BLaER1 (cell line): Measurements from ENCODE around the gene CENPU.
A peak's percentile ranks its signal among the peaks of the same experiment; 100 is the strongest.

Experiments
- H3K27ac ChIP-seq: shearing (Covaris generic); formaldehyde crosslinking; 2 replicates; pipeline ENCODE4 v1.8.1; 2022
- H3K27me3 ChIP-seq: shearing (Covaris generic); formaldehyde crosslinking; 2 replicates; pipeline ENCODE4 v1.8.1; 2022
- H3K36me3 ChIP-seq: shearing (Covaris generic); formaldehyde crosslinking; 2 replicates; pipeline ENCODE4 v1.8.1; 2022
- H3K4me1 ChIP-seq: shearing (Covaris generic); formaldehyde crosslinking; 2 replicates; pipeline ENCODE4 v1.8.1; 2022
- H3K4me2 ChIP-seq: shearing (Covaris generic); formaldehyde crosslinking; 2 replicates; pipeline ENCODE4 v1.8.1; 2022
- H3K4me3 ChIP-seq: shearing (Covaris generic); formaldehyde crosslinking; 2 replicates; pipeline ENCODE4 v1.8.1; 2022
- H3K9ac ChIP-seq: shearing (Covaris generic); formaldehyde crosslinking; 2 replicates; pipeline ENCODE4 v1.8.1; 2022
- H3K9me3 ChIP-seq: shearing (Covaris generic); formaldehyde crosslinking; 2 replicates; pipeline ENCODE4 v1.8.1; 2022
- H4K20me1 ChIP-seq: shearing (Covaris generic); formaldehyde crosslinking; 2 replicates; pipeline ENCODE4 v1.8.1; 2022
- Cebpa-rat ChIP-seq: shearing (Covaris generic); IDR thresholded peaks from 2 replicates; pipeline ENCODE4 v1.8.1; 2022

Gene CENPU

DNA sequence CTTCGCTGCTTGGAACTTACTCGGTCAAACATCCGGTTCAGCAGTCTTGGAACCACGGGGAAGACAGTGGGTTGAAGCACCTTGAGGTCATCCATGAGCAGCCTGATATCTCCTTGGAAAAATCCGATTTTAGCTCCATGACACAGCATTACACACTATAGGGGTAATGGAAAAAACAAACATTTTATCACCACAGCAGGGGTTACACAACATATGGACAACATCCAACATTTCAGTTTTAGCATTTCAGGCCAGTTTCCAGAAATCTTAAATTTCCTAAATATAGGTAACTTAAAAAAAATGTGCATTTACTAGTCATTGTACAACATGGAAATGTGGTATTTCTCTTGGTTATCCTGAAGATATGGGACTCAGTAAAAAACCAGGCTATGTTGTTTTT is 34.4 kb upstream of the CENPU start:
- Histone ChIP-seq H3K9me3 (no peaks in the 10 kb centered on the region), H3K36me3 (peaks cover 40% of the 10 kb centered on the region), H3K4me3 (no peak overlapping the region), H3K27me3 (no peaks in the 10 kb centered on the region), H3K4me2 (no peak overlapping the region), H3K4me1 (no peaks in the 10 kb centered on the region), H3K27ac (no peak overlapping the region), H3K9ac (no peak overlapping the region), H4K20me1 (no peaks in the 10 kb centered on the region)
- TF ChIP-seq Cebpa-rat, result no peak

DNA sequence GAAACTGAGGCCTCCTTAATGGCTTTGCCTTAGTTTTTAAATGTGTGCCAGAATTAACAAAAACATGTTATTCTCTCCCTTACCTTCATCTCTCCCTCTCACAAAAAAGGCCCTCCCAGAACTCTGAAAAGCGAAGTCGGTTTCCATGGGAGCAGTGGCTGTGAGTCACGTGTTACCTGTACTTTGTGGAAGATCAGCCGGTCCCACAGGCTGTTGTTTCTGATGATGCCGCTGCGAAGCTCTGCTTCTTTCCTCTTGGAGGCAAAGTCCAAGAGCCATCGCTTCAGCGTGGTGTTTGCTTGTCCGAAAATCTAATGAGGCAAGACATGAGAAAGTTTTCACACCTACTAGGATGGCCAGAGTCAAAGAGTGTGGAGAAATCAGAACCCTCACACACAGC is 32.5 kb upstream of the CENPU start:
- Histone ChIP-seq H3K4me2 (no peak overlapping the region), H3K4me3 (no peak overlapping the region), H3K27me3 (no peaks in the 10 kb centered on the region), H3K4me1 (peaks cover 13% of the 10 kb centered on the region), H3K9ac (no peak overlapping the region), H4K20me1 (no peaks in the 10 kb centered on the region), H3K9me3 (no peaks in the 10 kb centered on the region), H3K36me3 (peaks cover 47% of the 10 kb centered on the region), H3K27ac (no peak overlapping the region)
- TF ChIP-seq Cebpa-rat, result no peak

DNA sequence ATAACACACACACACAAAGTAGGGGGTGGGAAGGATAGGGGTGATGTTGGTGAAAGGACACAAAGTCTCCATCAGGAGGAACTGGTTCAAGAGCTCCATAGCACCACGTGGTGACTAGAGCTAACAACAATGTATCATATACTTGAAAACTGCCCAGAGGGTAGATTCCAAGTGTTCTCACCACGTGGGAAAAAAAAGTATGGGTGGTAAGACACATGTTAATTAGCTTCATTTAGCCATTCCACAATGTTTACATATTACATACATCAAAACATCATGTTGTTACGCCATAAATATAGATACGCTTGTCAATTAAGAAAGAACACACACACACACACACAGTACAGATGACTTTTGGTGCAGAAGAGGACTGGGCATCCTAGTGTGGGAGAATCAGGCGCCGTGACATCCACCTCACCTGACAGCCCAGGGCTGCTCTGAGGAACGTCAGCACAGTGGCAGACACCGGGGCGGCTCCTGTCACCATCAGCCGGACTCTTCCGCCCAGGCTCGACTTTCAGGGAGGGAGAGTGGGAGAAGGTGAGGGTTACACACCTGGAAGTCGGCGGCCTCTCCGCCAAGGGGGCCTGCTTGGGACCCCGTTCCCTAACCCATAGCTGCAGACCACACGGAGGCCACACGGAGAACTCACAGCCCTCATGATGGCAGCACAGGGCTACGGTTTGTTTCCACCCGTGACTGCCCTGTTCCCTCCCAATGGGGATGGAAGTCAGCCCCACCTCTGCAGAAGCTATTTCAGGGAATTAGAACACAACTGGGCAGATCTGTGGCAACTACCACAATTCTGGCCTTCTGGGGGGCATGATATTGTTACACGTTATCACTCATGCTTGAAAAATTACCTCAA is 31.8 kb upstream of the CENPU start:
- no peaks in the 10 kb centered on the region for H4K20me1 ChIP-seq

GRCh38 chr4:184764601-184765000 is 30.7 kb upstream of the CENPU start:
- Histone ChIP-seq H3K9me3 (peaks cover 3% of the 10 kb centered on the region; the same call in 1 of the 2 replicates), H3K36me3 (peaks cover 60% of the 10 kb centered on the region), H3K27me3 (no peaks in the 10 kb centered on the region), H3K4me3 (no peak overlapping the region), H3K27ac (no peak overlapping the region), H3K4me2 (no peak overlapping the region), H3K9ac (no peak overlapping the region), H4K20me1 (no peaks in the 10 kb centered on the region), H3K4me1 (peaks cover 13% of the 10 kb centered on the region)
- no peak for TF ChIP-seq Cebpa-rat

More for the DNA sequence above, 31.8 kb upstream of the CENPU start:
- TF ChIP-seq Cebpa-rat, result no peak
- H3K4me3 ChIP-seq, result no peak overlapping the region
- H3K27me3 ChIP-seq, result no peaks in the 10 kb centered on the region
- no peak overlapping the region for H3K4me2 ChIP-seq
- no peak overlapping the region for H3K27ac ChIP-seq
- H3K4me1 ChIP-seq, result peaks cover 13% of the 10 kb centered on the region
- H3K9me3 ChIP-seq, result no peaks in the 10 kb centered on the region
- peaks cover 52% of the 10 kb centered on the region for H3K36me3 ChIP-seq
- no peak overlapping the region for H3K9ac ChIP-seq

- Histone ChIP-seq H3K9ac (no peak overlapping the region), H3K9me3 (peaks cover 3% of the 10 kb centered on the region; the same call in 1 of the 2 replicates), H3K4me2 (no peak overlapping the region), H3K4me1 (peaks cover 13% of the 10 kb centered on the region), H3K36me3 (peaks cover 60% of the 10 kb centered on the region), H3K27ac (no peak overlapping the region; the same call in 1 of the 2 replicates), H3K4me3 (no peak overlapping the region), H4K20me1 (no peaks in the 10 kb centered on the region), H3K27me3 (no peaks in the 10 kb centered on the region)
- TF ChIP-seq Cebpa-rat, result no peak
Observed at GRCh38 chr4:184763150-184763780, 29.4 kb upstream of the CENPU start.

- no peak for TF ChIP-seq Cebpa-rat
- H3K9ac ChIP-seq, result no peak overlapping the region
- H3K36me3 ChIP-seq, result peaks cover 51% of the 10 kb centered on the region
- peak overlapping the region; percentile 50 for H3K4me2 ChIP-seq
- H4K20me1 ChIP-seq, result no peaks in the 10 kb centered on the region
- H3K27me3 ChIP-seq, result no peaks in the 10 kb centered on the region
- no peak overlapping the region for H3K4me3 ChIP-seq
- peaks cover 3% of the 10 kb centered on the region; the same call in 1 of the 2 replicates for H3K9me3 ChIP-seq
- H3K4me1 ChIP-seq, result peaks cover 13% of the 10 kb centered on the region
- peak overlapping the region; percentile 68 for H3K27ac ChIP-seq
Observed at GRCh38 chr4:184762100-184762499, 28.2 kb upstream of the CENPU start.

- Histone ChIP-seq H3K9me3 (peaks cover 3% of the 10 kb centered on the region; the same call in 1 of the 2 replicates), H3K27me3 (no peaks in the 10 kb centered on the region), H3K4me3 (no peak overlapping the region), H3K36me3 (peaks cover 40% of the 10 kb centered on the region), H3K4me1 (peaks cover 13% of the 10 kb centered on the region), H3K4me2 (no peak overlapping the region), H4K20me1 (no peaks in the 10 kb centered on the region), H3K9ac (no peak overlapping the region), H3K27ac (no peak overlapping the region)
- TF ChIP-seq Cebpa-rat, result no peak
Observed at GRCh38 chr4:184760681-184761080, 26.8 kb upstream of the CENPU start.

- H3K27ac ChIP-seq, result no peak overlapping the region
- H3K36me3 ChIP-seq, result peaks cover 23% of the 10 kb centered on the region
- H3K9ac ChIP-seq, result no peak overlapping the region
- H3K4me2 ChIP-seq, result no peak overlapping the region
- peaks cover 15% of the 10 kb centered on the region for H3K4me1 ChIP-seq
- no peaks in the 10 kb centered on the region for H4K20me1 ChIP-seq
- H3K27me3 ChIP-seq, result no peaks in the 10 kb centered on the region
- H3K4me3 ChIP-seq, result no peak overlapping the region
- H3K9me3 ChIP-seq, result peaks cover 3% of the 10 kb centered on the region; the same call in 1 of the 2 replicates
- TF ChIP-seq Cebpa-rat, result no peak
Observed at GRCh38 chr4:184757810-184758209, 23.9 kb upstream of the CENPU start.

DNA sequence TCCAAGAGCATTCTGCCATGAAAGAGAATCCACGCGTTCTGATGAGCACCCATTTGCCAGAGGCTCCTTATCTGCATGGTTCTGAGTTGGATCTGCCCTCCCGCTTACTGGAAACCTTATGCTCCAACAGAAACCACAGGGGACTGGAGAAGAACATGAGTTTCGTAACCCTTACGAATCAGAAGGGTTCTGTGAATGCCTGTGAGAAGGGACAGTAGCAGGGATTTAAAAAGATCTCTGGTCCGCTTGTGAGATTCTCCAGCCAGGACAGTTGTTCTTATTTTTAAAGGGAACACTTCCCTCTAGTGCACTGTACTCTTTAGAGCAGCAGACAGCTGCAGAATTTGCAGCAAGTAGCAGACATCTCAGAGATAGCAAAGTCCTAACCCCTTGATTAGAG is 22.5 kb upstream of the CENPU start:
- Histone ChIP-seq H3K27ac (no peak overlapping the region), H3K36me3 (peaks cover 17% of the 10 kb centered on the region), H3K4me2 (no peak overlapping the region), H3K4me1 (peaks cover 19% of the 10 kb centered on the region), H3K9ac (no peak overlapping the region), H3K9me3 (peaks cover 3% of the 10 kb centered on the region; the same call in 1 of the 2 replicates), H4K20me1 (no peaks in the 10 kb centered on the region), H3K4me3 (no peak overlapping the region), H3K27me3 (no peaks in the 10 kb centered on the region)
- no peak for TF ChIP-seq Cebpa-rat

DNA sequence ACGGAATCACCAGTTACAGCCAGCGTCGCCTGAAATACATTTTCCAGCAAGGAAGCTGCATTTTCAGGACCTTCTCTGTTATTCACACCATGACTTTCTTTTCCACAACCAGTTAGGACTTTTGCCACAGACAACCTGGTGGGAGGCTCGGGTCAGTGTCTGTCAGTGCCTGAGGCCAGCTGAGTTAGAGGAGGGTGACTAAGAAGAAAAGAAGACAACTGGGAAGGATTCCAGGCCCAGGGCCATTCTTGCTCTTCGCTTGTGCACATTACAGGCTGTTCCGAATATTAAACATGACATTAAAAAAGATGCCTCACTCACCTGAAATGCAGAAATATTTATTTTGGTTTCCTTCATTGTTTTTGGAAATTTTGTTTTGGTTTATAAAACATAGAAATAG is 21.4 kb upstream of the CENPU start:
- no peaks in the 10 kb centered on the region for H3K27me3 ChIP-seq
- H3K27ac ChIP-seq, result no peak overlapping the region
- H3K9me3 ChIP-seq, result peaks cover 3% of the 10 kb centered on the region; the same call in 1 of the 2 replicates
- no peak overlapping the region for H3K9ac ChIP-seq
- no peak for TF ChIP-seq Cebpa-rat
- H4K20me1 ChIP-seq, result no peaks in the 10 kb centered on the region
- H3K4me1 ChIP-seq, result peaks cover 22% of the 10 kb centered on the region
- H3K4me3 ChIP-seq, result no peak overlapping the region
- peaks cover 8% of the 10 kb centered on the region for H3K36me3 ChIP-seq
- H3K4me2 ChIP-seq, result no peak overlapping the region
